Pancreas (tissue), 10 donors: ENCODE measurements around the gene RIOK2. TPM values are rescaled to one million over a fixed set of nuclear protein-coding genes. Genes with fewer than 3 reads are reported as not detected.

ENCODE experiments used
- ATAC-seq, 4 donors: fragments of 200-7000 bp; cut with Tn5 transposase; one replicate each; pipeline versions ENCODE4 v1.8.0 to v1.9.1; 2020; ENCODE audit warnings: mild to moderate bottlenecking in 4 of 4, moderate library complexity in 4 of 4
- DNase-seq, 6 donors: peaks; one replicate each; pipeline ENCODE4 v3.0.0-alpha.2; 2020
- FAIRE-seq: peaks from 2 replicates; lab custom pipeline; 2012; peaks lifted over from hg19 to GRCh38; lab: Jason Lieb, UNC
- H3K27ac ChIP-seq, 4 donors: fragments of 200-600 bp; sonication (generic); 1 replicate in 3 of 4; 2 replicates in 1 of 4; pipeline versions ENCODE4 v1.5.0 to v1.8.0; 2020
- H3K27me3 ChIP-seq, 4 donors: fragments of 200-600 bp; one replicate each; pipeline ENCODE4 v1.8.0; 2021
- H3K36me3 ChIP-seq, 3 donors: fragments of 200-600 bp; sonication (generic) in 1 of 3; one replicate each; pipeline versions ENCODE4 v1.5.0 to v1.8.0; 2020 to 2021
- H3K4me1 ChIP-seq, 3 donors: fragments of 200-600 bp; one replicate each; pipeline ENCODE4 v1.8.0; 2021
- H3K4me3 ChIP-seq, 4 donors: fragments of 200-600 bp; sonication (generic) in 2 of 4; one replicate each; pipeline versions ENCODE4 v1.5.0 to v1.8.0; 2020 to 2021
- H3K9me3 ChIP-seq, 4 donors: fragments of 200-600 bp; one replicate each; pipeline ENCODE4 v1.8.0; 2021
- CTCF ChIP-seq, 4 donors: fragments of 200-600 bp; sonication (generic) in 3 of 4; IDR thresholded peaks; one replicate each; pipeline versions ENCODE4 v1.5.0 to v1.8.0; 2021; ENCODE audit warnings: antibody characterized with exemption in 4 of 4
- WGBS, 2 donors: extraction: QIAGEN DNeasy Blood & Tissue Kit; methylation state at CpG; one replicate each; pipeline ENCODE4 v1.1.7; 2013; 5-methylcytosine and 5-hydroxymethylcytosine counted together
- intact Hi-C, 3 donors: fragments of 100-400 bp; cut with DNase I; formaldehyde crosslinking; loops; one replicate each; pipeline versions ENCODE4 v1.11.1 to v1.14.2; 2022
- polyA plus RNA-seq, 2 donors: library from polyadenylated mRNA; stranded (reverse); fragments of 200-250 nt; gene quantifications; one replicate each; pipeline ENCODE4 v1.2.3, GENCODE V29; 2013
- total RNA-seq, 6 donors: library from RNA; stranded (reverse); fragmentation: NEBNext Ultra II Directional in 4 of 6; extraction: Animal tissue kit (Norgen Biotek cat#: 25700) in 4 of 6; gene quantifications; one replicate each; pipeline versions ENCODE4 v1.2.1 to v1.2.4, GENCODE V29; 2021 to 2023
- donor health status: healthy with polysubstance abuse.
- donor health status: DM: no; HTN: no; CAD: no; lungs with moderate emphysema.
- donor health status: DM: no; HTN: no; CAD: no.
- donor health status: control.
- donor health status: control.
- donor health status: Bipolar disorder and iron deficiency.
- donor health status: DM: yes; HTN: yes; CAD: no.
- donor health status: DM: no; HTN: no; CAD: no.
- donor health status: DM: no; HTN: no; CAD: no.
- donor health status: DM: yes; HTN: yes; CAD: no.

Gene RIOK2
- total and polyA plus RNA-seq, 8 donors: 7.6 to 18.7 (median 11.1) TPM

GRCh38 chr5:97115932-97116331, 67.1 kb downstream of the RIOK2 start:
- Histone ChIP-seq H3K4me3 (no peak overlapping the region), H3K9me3 (no peaks in the 10 kb centered on the region), H3K27me3 (no peaks in the 10 kb centered on the region), H3K36me3 (no peaks in the 10 kb centered on the region), H3K4me1 (no peaks in the 10 kb centered on the region), H3K27ac (no peak overlapping the region)
- WGBS, 2 donors: 78 to 84% methylated on average over 9 of the region's 9 CpGs
- intact Hi-C loops: no loop called here
- FAIRE-seq (no peak), DNase-seq (no peak), ATAC-seq (no peak)
- TF ChIP-seq CTCF (IDR thresholded peaks at IDR 0.05): no peak

- TF ChIP-seq CTCF (IDR thresholded peaks at IDR 0.05): no peak
- DNase-seq (no peak), ATAC-seq (no peak), FAIRE-seq (no peak)
- 78% methylated on average over 6 of the region's 6 CpGs for WGBS, 2 donors
- H3K27me3 ChIP-seq: no peaks in the 10 kb centered on the region
- intact Hi-C loops: no loop called here
- no peaks in the 10 kb centered on the region for H3K36me3 ChIP-seq
- H3K4me1 ChIP-seq: no peaks in the 10 kb centered on the region
- H3K27ac ChIP-seq: no peak overlapping the region
- H3K9me3 ChIP-seq: no peaks in the 10 kb centered on the region
- no peak overlapping the region for H3K4me3 ChIP-seq
Observed at GRCh38 chr5:97112230-97112629, 70.8 kb downstream of the RIOK2 start.

- no peaks in the 10 kb centered on the region for H3K4me1 ChIP-seq
- no peak overlapping the region for H3K4me3 ChIP-seq
- H3K36me3 ChIP-seq: no peaks in the 10 kb centered on the region
- FAIRE-seq: no peak
- no peaks in the 10 kb centered on the region for H3K9me3 ChIP-seq
- 46 to 58% methylated on average over 4 of the region's 4 CpGs for WGBS, 2 donors
- DNase-seq: no peak
- H3K27me3 ChIP-seq: no peaks in the 10 kb centered on the region
- TF ChIP-seq CTCF (IDR thresholded peaks at IDR 0.05): no peak
- intact Hi-C loops: no loop called here
- no peak for ATAC-seq
- H3K27ac ChIP-seq: no peak overlapping the region
Observed at GRCh38 chr5:97111616-97112015, 71.4 kb downstream of the RIOK2 start.

- WGBS, 2 donors: 85 to 89% methylated on average over 5 of the region's 5 CpGs
- TF ChIP-seq CTCF (IDR thresholded peaks at IDR 0.05): no peak
- no peak for FAIRE-seq
Observed at GRCh38 chr5:97111004-97111403, 72.0 kb downstream of the RIOK2 start.

More at GRCh38 chr5:97111004-97111403, 72.0 kb downstream of the RIOK2 start:
- H3K27me3 ChIP-seq: no peaks in the 10 kb centered on the region
- H3K27ac ChIP-seq: no peak overlapping the region
- H3K36me3 ChIP-seq: no peaks in the 10 kb centered on the region
- no peak overlapping the region for H3K4me3 ChIP-seq
- intact Hi-C loops: no loop called here
- H3K4me1 ChIP-seq: no peaks in the 10 kb centered on the region
- ATAC-seq: no peak
- no peak for DNase-seq
- H3K9me3 ChIP-seq: no peaks in the 10 kb centered on the region

Other genes starting within 250 kb of the RIOK2 start
- 10 to 100 TPM in 3 of 6 donors, 1 to 10 TPM in 3; 9.1 to 20.0 (median 12.4) TPM for gene LNPEP, start 247.2 kb downstream of the RIOK2 start, total RNA-seq
- gene LNPEP, start 247.2 kb downstream of the RIOK2 start, polyA plus RNA-seq: 1 to 10 TPM; 2.0 to 4.6 TPM
- gene LIX1, start 40.6 kb downstream of the RIOK2 start, total RNA-seq: under 1 TPM in 1 of 6 donors, not detected in 5; 0.08 TPM
- gene LIX1, start 40.6 kb downstream of the RIOK2 start, polyA plus RNA-seq: under 1 TPM in 1 of 2 donors, not detected in 1; 0.12 TPM